Measurements from ENCODE around the gene TDRD9. TPM values are rescaled to one million over a fixed set of nuclear protein-coding genes. Genes with fewer than 3 reads are reported as not detected.

Gene TDRD9
- total RNA-seq, 1 experiment from 2014 or later = not detected

DNA sequence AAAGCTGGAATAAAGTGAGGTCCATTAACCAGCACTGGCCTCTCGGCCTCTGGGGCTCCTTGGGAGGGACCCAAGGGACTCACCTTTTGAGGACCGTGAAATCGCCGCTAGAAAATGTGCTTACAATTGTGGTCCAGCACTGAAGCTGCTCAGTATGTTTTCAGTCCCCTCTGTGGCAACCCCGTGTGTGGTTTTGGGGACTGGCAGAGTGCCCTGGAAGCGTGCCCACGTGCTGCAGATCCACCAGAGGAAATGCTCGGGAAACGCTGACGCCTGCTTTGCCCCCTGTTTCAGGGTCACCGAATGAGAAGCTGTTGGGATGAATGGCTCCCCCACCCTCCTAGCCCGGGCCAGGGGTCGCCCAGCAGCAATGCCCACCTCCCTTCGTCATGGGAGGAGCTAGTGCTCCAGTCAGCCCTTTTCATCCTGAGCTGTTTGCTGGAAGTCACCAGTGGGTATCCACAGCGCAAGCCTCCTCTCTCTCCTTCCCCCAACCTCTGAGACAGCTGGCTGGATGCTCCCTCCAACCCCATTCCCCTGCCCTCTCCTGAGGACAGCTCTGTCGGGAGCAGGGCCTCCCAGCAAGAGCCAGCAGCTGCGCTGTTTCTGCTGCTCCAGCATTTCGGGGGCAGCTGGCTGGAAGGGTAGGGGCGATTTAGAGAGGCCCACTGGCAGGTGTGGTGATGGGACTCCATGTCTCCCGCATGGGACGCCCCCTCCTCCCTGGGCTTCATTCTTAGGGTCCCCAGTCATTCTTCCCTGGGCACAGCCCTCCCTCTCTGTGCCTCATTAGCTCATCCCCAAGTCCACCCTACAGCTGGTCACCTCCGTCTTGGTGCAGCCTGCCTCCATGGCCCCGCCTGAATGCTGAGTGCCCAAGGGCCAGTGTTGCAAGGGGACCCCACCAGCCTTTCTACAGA is 47.6 kb upstream of the TDRD9 start:
- intact Hi-C loops (cut with micrococcal nuclease; ENCODE audit: unreplicated experiment) = no loop called here
- H3K9me3 ChIP-seq (ENCODE audit: control insufficient read depth, insufficient read depth, low read depth, low read length) = no peaks in the 10 kb centered on the region
- no peaks in the 10 kb centered on the region for H3K36me3 ChIP-seq (ENCODE audit: control insufficient read depth, insufficient read depth, low read length)
- peak; percentile 40; the same call in 1 of the 2 replicates for ATAC-seq
- no TSS peak for BruUV-seq (replicated peaks)
- no peaks in the 10 kb centered on the region for H3K27me3 ChIP-seq (ENCODE audit: control insufficient read depth, insufficient read depth, low read length)
- peak overlapping the region in 1 of 2 experiments; percentile 45; a peak in 2 of 4 replicates for H3K4me3 ChIP-seq (ENCODE audit: low read depth in 2 of 2, low read length in 2 of 2)
- H3K27ac ChIP-seq (ENCODE audit: low read length) = 0 out of 2 replicates have a peak overlapping the region, but pooled peaks have one; percentile 23
- ChIA-PET POLR2A (no interaction called here), CTCF (interaction anchor here (0.8 kb wide), 1 partner anchor 78 kb away, joined by 3 read pairs; no protein-coding TSS in a partner anchor)
- TF ChIP-seq, protein P1, sequence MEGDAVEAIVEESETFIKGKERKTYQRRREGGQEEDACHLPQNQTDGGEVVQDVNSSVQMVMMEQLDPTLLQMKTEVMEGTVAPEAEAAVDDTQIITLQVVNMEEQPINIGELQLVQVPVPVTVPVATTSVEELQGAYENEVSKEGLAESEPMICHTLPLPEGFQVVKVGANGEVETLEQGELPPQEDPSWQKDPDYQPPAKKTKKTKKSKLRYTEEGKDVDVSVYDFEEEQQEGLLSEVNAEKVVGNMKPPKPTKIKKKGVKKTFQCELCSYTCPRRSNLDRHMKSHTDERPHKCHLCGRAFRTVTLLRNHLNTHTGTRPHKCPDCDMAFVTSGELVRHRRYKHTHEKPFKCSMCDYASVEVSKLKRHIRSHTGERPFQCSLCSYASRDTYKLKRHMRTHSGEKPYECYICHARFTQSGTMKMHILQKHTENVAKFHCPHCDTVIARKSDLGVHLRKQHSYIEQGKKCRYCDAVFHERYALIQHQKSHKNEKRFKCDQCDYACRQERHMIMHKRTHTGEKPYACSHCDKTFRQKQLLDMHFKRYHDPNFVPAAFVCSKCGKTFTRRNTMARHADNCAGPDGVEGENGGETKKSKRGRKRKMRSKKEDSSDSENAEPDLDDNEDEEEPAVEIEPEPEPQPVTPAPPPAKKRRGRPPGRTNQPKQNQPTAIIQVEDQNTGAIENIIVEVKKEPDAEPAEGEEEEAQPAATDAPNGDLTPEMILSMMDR (IDR thresholded peaks at IDR 0.05) = no peak
- no peak for TF ChIP-seq SIN3A (IDR thresholded peaks at IDR 0.05; ENCODE audit: borderline replicate concordance, insufficient read depth, low read depth, low read length)
- TF ChIP-seq TCF7L2 (IDR thresholded peaks at IDR 0.05; ENCODE audit: low read depth, low read length) = no peak
- no peak for TF ChIP-seq POLR2AphosphoS5 (IDR thresholded peaks at IDR 0.05; ENCODE audit: low read depth, low read length)
- TF ChIP-seq, protein P2, sequence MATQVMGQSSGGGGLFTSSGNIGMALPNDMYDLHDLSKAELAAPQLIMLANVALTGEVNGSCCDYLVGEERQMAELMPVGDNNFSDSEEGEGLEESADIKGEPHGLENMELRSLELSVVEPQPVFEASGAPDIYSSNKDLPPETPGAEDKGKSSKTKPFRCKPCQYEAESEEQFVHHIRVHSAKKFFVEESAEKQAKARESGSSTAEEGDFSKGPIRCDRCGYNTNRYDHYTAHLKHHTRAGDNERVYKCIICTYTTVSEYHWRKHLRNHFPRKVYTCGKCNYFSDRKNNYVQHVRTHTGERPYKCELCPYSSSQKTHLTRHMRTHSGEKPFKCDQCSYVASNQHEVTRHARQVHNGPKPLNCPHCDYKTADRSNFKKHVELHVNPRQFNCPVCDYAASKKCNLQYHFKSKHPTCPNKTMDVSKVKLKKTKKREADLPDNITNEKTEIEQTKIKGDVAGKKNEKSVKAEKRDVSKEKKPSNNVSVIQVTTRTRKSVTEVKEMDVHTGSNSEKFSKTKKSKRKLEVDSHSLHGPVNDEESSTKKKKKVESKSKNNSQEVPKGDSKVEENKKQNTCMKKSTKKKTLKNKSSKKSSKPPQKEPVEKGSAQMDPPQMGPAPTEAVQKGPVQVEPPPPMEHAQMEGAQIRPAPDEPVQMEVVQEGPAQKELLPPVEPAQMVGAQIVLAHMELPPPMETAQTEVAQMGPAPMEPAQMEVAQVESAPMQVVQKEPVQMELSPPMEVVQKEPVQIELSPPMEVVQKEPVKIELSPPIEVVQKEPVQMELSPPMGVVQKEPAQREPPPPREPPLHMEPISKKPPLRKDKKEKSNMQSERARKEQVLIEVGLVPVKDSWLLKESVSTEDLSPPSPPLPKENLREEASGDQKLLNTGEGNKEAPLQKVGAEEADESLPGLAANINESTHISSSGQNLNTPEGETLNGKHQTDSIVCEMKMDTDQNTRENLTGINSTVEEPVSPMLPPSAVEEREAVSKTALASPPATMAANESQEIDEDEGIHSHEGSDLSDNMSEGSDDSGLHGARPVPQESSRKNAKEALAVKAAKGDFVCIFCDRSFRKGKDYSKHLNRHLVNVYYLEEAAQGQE (IDR thresholded peaks at IDR 0.05; ENCODE audit: insufficient read depth in 1 of 2, low read depth in 2 of 2, low read length in 1 of 2) = no peak
- in situ Hi-C loops (cut with HindIII; ENCODE audit: low pct_unique_long_range_greater_than_20kb, low sequenced_read_pairs) = no loop called here
- H3K4me1 ChIP-seq (ENCODE audit: control insufficient read depth, insufficient read depth, low read length) = peaks cover 12% of the 10 kb centered on the region
- no peak for DNase-seq (ENCODE audit: low read depth, low spot score)

DNA sequence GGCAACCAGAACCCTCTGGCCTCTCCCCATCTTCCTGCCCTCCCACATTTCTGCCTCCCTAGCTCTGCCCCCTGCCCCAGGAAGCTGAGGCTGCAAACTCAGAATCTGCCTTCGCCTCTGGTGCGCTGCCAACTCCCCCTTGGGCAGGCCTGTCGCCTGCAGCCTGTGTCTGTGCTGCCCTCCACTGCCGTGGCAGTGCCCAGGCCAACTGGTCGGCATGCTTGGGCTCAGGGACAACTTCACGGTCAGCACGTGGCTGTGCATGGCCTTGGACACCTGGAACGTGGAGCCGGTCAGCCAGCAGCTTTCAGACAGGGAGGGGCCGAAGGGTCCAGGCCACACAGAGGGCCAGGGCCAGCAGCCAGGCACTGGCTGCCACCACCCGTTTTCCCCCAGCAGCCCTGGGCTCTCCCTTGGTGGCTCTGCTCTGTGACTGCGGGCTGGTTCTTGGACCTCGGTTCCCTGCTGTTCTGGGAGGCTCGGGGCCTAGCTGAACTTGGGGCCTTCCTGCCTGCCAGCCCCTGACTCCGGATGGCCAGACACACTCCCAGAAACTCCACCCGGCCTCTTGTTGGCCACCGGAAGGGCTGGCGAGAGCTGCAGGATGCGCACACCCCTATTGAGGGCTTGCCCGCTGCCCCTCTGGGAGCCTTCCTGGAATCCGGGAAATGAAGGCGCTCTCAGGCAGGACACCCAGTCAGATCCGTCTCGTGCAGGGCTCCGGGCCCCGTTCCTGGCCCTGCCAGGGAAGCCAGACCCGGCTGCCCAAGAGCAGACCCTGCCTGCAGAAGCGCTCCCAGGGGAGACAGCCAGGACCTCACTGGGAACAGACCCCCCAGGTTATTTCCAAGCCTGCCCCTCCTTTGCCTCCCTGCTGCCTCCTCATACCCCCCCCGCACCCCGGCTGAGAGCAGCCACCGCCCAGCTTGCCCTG is 46.7 kb upstream of the TDRD9 start:
- Histone ChIP-seq H3K9me3 (ENCODE audit: control insufficient read depth, insufficient read depth, low read depth, low read length) (no peaks in the 10 kb centered on the region), H3K27ac (ENCODE audit: low read length) (no peak overlapping the region), H3K4me3 (ENCODE audit: low read depth in 2 of 2, low read length in 2 of 2) (no peak overlapping the region), H3K27me3 (ENCODE audit: control insufficient read depth, insufficient read depth, low read length) (no peaks in the 10 kb centered on the region), H3K36me3 (ENCODE audit: control insufficient read depth, insufficient read depth, low read length) (no peaks in the 10 kb centered on the region), H3K4me1 (ENCODE audit: control insufficient read depth, insufficient read depth, low read length) (peaks cover 12% of the 10 kb centered on the region)
- no peak for ATAC-seq
- POLR2A ChIA-PET = no interaction called here
- no peak for DNase-seq (ENCODE audit: low read depth, low spot score)
- in situ Hi-C loops (cut with HindIII; ENCODE audit: low pct_unique_long_range_greater_than_20kb, low sequenced_read_pairs) = no loop called here
- BruUV-seq (replicated peaks) = no TSS peak
- CTCF ChIA-PET = interaction anchor here (1.5 kb wide), 1 partner anchor 19 kb away, joined by 3 read pairs; no protein-coding TSS in a partner anchor
- TF ChIP-seq, protein P2 (IDR thresholded peaks at IDR 0.05; ENCODE audit: insufficient read depth in 1 of 2, low read depth in 2 of 2, low read length in 1 of 2) = no peak
- TF ChIP-seq TCF7L2 (IDR thresholded peaks at IDR 0.05; ENCODE audit: low read depth, low read length) (no peak), SIN3A (IDR thresholded peaks at IDR 0.05; ENCODE audit: borderline replicate concordance, insufficient read depth, low read depth, low read length) (no peak), POLR2AphosphoS5 (IDR thresholded peaks at IDR 0.05; ENCODE audit: low read depth, low read length) (no peak)
- TF ChIP-seq, protein P1 (IDR thresholded peaks at IDR 0.05) = no peak
- intact Hi-C loops (cut with micrococcal nuclease; ENCODE audit: unreplicated experiment) = no loop called here

All from Panc1 (cell line).